GM19238 (cell line): ENCODE data around the gene EPB41L4B.

Experiments
- DNase-seq: peaks from one replicate; pipeline ENCODE4 v3.0.0; 2011; ENCODE audit warnings: low spot score; ENCODE audit not compliant: insufficient read length

EPB41L4B gene

DNA sequence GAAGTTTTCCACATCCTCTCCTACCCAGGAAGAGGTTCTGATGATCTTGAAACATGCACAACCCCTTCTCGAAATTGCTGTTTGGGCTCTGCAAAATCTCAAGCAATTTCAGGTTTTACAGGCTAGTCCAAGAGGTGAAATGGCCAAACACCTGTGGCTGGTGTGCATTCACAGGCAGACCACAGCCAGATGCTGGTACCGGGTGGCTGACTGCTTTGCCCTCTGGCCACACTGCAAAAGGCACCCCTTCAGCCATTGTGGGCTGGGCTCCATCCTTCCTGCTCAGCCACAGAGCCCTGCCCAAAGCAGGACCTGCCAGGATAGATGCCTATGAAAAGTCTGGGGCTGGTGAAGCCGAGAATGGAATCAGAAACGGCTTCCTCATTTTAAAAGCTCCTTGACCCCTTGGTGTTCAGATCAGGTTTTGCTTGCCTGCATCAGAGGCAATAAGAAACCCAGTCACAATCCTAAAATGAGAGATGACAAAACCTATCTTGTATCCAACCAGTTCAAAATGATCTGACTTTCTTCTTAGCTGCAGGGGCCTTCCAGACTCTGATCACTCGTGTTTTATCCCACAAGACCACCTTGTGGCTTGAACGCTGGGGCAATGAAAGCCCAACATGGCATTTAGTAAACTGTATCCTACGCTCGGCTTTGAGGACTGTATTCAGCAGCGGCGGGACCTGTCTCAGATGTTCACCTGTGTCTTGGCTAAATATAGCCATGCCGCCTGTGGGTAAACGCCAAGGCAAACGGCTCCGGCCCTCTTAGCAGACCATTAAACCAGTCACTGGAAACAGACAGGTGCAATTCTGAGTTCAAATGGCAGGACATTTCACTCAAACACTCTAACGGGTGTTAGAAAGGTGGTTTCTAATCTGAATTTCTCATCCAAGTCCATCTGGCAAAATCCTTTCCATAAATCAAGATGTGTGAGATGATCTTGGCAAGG, 49.6 kb downstream of the EPB41L4B start:
- DNase-seq: no peak

DNA sequence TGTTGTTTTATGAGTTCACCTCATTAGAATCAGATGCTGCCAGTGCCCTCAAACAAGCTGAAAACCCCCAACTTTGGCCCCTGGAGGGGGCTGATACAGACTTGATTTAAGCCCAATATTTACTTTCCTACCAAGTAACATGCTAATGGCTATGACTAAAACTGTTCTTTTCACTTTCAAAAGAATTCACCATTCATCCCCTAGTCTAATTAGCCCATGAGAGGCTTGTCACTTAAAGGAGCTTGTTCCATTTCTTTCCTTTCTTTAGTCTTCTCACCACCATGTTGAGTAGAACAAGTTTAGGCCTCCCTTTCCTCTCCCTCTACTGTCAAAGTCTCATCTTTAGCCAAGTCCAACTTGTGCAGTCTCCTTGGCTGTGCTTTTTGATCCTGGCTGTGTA, 50.4 kb downstream of the EPB41L4B start:
- DNase-seq: no peak

DNA sequence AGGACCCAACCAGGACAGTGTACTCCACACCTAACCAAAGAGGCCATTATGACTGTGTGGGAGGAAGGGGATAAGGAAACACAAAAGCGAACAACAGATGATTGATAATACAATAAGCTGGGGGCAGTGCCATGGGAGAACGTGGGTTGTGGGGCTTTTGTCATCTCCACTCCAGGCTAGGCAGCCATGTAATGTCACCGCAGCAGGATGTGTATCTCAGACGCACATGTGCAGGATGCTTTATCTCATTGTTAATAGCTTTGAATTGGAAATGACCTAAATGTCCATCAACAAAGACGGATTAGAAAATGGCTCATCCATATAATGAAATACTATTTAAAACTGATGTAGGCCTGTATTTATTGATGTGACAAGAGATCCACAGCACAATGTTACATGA, 51.0 kb downstream of the EPB41L4B start:
- no peak for DNase-seq

DNA sequence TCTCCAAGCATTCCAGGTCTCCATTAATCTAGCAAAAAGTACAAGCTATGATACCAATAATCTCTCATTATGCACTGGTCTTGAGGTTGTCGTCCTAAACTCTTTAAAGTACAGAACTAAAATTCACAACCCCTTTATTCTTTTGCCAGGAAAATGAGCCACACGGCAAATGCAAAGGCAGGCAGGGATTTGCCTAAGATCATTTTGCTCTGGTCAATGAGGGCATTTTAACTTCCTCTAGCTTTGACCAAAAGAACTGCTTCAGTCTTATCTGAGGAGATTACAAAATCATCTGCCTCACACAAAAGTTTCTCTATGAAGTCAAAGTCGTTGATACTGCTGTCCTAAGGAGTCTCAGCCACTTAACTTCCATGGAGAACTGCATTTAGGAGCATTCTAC, 51.8 kb downstream of the EPB41L4B start:
- no peak for DNase-seq

DNA sequence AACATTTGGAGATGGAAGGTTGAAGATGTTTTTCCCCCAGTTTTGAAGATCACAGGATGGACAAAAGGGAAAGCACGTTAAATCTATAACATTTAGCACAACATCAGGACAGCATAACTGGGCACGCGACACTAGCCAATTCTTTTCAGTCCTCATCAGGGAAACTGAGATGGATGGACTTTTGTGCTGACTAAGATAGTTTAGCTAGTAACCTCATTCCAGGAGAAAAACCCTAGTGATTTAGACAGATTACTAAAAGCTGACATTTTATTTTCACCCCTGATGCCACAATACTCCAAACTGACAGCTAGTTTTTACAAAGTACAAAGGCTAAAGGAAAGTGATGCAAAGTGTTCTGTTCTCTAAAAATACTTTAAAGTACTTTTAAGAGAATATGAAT, 53.3 kb downstream of the EPB41L4B start:
- no peak for DNase-seq

DNA sequence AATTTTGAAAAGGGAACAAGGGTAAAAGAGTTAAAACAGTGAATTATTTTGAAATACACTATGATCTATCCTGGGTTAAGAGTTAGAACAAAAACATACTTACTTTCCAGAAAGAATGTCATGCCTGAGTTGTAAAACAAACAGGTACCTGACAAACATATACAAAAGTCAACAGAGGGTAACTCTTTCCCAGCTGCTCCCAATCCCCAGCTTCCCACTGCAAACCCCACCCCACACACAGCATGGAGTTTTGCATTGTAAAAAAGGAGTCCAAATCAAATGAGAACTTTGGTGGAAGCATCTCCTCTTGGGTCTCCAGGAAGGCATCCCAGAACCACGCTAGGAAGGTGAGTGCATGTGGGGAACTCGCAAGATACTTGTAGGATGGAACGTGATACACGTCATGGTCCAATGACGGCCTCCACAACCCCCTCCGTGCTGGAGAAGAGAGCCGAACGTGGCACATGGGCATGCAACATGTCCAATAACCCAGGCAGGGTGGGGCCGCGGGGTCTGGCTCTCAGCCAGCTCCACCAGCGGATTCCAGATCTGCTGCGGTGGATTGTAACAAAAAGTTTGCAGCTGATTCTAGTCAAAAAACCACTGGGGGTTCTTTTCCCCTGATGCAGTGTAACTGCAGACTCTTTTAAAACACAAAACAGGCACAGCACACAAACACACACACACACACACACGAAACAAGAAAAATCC, 55.8 kb downstream of the EPB41L4B start:
- DNase-seq: no peak

DNA sequence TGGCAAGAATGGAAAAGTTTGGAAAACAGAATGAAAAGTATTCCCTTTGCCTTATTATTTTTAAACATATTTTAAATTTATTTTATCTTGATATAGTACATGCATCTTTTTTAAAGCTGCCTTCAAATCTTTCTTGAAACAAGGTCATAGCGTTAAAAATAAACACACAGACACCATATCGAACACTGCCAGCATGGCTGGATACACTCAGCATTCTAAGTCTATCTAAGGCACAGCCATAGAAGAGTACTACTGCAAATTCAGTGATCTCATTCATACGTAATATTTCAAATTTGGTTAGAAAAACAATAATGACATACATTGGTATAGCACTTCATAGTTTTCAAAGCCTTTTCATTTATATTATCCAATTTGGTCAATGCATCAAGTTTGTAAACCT, 57.5 kb downstream of the EPB41L4B start:
- no peak for DNase-seq

DNA sequence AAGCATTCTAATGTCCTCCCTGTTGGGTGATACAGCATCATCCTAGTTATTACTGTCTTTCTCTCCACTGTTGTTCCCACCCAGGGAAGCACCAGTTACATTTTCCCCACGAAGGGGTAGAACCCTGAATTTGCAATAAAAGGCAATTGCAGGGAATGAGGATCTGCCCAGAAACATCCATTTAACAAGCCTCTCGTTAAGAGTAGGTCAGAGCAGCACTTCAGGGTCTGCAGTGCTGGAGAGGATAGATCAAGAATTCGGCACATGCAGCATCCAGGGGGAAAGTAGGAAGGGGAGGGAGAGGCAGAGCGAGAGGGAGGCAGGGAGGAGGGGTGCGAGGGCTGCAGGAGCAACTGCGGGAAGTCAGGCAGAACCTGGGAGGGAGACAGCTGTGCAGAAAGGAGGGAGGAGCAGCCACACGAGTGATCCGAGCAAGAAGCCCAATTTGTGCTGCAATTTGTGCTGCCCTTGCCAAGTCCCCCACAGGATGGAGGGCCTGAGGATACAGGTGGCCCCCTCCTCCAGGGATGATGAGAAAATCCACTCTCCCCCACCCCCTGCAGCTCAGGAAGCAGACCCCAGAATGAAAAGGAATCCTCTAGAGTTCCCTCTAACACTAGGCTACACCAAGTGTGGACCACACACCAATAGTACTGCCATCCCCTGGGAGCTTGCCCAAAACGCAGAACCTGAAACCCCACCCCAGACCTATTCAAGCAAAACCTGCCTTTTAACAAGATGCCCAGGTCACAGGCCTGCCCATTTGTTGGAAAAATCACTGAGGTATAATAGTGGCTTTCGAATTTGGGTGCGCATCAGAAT, 62.2 kb downstream of the EPB41L4B start:
- no peak for DNase-seq

DNA sequence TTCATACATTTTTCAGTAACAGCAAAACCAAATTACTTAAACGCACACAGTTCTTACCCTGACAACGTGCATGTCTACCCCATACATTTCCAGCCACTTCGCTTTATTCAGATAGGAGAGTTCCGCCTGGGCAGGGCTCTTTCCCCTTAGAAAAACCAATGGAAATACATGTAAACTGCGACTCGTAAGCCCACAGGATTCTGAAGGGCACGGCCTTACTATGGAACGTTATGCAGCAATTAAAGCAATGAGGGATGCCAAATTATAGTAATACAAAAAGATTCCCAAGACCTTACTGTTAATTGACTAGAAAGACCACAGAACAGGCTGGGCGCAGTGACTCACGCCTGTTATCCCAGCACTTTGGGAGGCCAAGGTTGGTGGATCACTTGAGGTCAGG, 64.5 kb downstream of the EPB41L4B start:
- DNase-seq: no peak

DNA sequence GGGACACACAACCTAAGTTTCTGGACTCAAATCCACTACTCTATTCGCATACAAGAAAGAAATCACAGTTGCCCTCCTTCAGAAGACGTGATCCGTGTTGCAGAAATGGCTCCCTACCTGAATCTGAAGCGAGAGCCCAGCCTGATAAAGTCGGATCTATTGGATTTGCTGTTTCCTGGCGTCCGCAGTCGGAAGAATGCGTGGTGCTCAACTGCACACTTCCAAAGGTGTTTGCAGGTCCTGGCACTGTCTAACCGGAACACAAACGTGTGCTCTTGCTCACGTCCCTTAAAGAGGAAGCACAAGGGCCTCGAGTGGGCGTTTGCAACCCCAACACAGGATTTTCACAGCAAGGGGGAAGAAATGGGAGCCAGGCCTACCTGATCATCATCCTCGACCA, 65.5 kb downstream of the EPB41L4B start:
- no peak for DNase-seq

DNA sequence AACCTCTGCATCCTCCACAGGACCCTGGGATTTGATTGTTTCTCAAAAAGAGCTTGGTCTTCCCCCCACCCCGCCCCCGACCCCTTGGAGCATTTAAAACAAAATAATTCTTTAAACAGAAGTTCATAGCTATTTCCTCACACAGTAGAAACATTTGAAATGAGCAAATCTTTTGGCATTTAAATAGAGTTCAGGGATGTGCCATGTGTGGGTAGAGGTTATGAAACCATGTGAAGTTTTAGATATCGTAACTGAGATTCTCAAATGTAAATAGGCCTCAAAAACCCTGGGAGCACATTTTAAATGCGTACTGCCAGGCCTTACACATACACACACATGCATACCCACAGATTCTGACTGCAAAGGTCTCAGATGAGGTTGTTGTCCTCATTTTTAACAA, 66.5 kb downstream of the EPB41L4B start:
- DNase-seq: no peak

DNA sequence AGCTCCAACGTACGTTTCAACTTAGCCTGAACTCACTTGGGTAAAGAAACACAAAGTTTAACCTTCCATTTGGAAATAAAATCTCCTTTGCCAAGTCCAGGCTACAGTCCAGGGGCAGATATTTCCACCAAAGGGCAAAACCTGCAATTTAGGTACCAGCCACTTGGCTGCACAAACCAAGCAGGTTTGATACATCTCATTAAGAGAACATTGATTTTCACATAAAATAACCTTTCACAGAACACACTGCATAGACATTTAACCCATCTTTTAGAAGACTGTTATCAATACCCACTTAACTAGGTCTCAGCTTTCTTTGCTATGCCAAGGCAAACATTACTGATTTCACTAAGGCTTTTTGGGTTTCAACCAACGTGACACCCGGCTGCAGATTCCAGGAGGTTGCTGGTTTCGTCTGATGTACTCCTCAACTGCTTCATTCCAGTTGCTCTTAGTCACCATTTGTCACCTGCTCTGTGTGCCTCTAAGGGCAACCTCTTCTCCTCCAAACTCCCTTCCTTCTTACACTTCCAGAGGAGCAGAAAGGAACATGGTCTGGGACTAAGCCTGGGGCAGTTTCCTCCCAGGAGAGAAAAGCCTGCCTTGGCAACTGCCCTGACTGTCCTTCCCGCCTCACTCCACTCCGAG, 67.1 kb downstream of the EPB41L4B start:
- DNase-seq: no peak

DNA sequence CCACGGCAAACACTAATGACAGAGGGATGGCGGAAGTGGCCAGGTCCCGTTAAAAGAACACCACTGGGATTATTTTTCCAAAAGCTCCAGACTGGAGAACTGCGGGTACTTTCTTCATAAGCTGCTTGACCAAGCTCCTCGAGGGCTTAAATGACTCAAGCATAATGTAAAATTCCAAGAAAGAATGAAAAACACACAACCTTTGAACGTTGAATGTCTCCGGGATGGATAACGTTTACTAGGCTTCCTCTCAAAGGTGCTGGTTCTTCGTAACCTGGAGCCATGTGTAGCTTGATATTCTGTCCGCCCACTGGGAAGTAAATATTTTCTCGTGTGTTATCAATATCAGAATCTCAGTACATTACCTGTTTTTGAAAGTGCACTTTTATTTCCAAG, 67.6 kb downstream of the EPB41L4B start:
- no peak for DNase-seq

DNA sequence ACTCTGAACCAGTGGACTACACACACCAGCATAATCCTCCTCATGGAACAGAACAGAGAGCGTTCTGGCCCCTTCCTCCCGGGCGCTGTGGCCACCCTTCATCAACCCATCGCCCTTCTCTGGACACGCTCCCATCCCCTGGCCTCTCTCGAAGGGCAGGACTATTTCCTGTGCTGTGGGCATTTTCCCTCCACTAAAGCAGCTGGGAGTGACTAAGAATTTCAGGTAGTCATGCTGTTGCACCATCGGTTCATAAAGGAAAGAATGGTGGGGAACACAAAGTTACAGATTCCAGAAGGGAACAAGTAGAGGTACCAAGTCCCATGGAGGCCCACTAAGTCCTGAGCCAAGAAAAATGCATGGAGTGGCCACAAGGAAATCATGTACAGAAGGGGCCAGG, 68.6 kb downstream of the EPB41L4B start:
- DNase-seq: no peak

DNA sequence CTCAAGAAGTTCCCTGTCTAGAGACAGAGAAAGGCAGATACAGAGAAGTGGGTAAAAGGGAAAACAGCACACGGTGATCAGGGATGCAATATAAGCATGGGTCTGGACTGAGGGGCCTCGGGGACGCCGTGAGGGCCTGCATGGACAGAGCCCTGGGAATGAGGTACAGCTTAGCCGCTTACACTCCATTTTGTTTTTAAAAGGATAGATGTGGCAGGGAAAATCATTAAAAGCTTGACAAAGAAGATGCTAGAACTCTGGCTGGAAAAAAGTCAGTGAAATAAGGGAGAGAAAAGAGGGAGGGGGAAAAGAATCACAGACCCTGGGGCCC, 69.1 kb downstream of the EPB41L4B start:
- DNase-seq: no peak

DNA sequence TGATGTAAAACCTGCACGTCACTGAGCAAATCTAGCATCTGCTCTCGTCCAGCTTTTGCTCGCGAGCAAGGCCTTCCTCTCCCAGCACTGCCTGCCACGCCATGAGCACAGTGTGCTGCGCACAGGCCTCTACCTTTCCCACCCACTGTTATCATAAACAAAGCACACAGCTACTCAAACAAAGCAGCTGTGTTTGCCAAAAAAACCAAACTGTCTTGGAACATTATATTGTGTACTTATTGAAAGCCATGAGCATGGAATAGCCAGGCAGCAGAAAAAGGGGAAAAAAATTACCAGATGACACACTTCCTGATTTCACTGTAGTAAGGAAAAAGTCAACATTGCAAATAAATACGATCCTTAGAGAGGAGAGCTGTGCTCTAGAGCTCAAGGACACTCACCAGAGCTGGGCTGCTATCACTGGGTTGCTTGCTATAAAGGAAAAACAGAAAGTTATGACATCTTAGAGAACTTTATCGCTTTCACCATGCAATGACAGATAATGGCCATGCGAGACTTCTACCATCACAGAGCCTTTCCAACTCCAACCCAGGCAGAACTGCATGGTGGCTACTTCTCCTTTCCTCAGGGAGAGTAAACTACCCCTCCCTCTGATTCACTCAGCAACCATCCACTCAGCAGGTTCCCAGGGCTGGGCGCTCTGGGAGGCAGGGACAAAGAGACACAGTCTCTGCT, 69.6 kb downstream of the EPB41L4B start:
- no peak for DNase-seq

DNA sequence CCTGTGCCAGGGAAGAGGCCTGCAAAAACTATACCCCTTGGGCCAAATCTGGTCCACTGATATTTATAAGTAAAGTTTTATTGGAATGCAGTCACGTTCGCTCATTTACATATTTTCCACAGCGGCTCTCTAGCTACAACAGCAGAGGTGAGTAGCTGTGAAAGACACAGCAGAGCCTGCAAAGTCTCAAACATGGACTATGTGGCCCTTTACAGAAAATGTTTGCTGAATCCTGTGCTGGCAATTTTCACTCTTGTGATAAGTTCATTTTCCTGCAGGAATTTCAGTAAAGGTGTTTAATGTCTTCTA, 70.1 kb downstream of the EPB41L4B start:
- DNase-seq: no peak

DNA sequence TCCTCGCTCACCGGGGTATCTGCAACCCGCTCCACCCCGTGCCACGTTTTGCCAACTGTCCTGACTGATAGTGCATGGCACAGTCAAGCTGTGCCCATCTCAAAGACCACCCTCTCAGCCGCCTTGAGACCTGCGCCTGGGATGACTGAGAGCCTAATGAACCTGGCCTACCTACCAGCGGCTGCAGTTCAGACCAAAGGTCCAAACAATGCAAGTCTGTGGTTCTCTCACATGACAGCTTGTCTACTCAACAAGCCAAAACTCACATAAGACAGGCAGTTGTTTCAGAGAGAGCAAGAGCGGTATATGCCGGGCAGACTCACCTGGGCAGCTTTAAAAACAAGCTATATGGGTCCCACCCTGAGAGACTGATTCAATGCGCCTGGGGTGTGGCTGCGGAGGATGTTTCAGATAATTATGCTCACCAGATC, 70.5 kb downstream of the EPB41L4B start:
- no peak for DNase-seq

DNA sequence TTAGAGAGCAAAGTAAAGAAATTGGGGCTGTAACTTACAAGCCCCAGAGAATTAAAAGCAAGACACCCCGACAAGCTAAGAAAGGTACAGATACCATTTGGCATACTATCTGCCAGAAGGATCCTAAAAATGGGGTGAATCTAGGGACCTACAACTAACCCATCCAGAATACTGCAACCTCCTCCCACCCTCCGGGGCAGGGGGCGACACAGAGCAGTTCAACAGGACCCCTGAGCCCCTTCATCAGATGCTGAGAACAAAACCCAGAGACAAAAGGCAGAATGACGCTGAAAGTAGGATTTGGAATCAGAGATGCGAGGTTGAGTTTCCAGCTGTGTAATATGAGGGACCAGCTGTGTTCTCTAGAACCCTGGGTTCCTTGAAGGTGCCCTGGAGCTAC, 71.2 kb downstream of the EPB41L4B start:
- no peak for DNase-seq

DNA sequence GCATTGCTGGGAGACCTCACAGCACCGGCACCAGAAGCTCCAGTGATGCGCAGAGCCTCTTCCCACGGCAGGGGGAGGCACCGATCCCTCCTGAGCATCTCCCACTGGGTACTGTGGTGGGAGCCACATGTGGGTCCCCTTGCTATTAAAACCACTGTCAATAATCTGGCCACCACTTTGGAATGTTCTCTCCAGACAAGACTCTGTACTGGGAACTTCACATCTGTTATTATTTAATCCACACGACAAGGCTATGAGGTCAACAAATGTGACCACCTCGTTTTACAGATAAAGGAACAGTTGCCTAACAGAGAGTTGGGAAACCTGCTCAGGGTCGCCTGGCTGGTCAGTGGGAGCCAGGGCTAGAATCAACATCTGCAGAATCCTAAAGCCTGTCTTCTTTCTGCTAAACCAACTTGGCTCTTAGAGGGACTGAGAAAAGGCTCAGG, 72.7 kb downstream of the EPB41L4B start:
- no peak for DNase-seq

DNA sequence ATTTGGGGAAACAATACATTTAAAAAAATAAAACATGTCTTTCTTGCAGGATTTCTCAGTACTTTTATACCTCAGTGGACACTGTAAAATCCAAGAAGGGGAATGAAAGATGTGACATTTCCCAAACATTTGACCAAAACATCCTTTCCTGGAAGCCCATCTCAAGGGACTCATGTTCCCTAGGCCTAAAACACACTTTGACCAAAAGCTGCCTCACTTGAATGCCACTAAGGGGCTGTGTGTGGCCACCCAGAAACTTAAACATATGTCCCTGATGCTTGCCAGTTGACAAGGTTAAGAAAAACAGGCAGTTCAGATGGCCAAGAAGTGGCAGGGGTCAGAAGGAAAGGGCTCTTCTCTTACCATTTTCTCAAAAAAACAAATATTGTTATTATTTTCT, 73.6 kb downstream of the EPB41L4B start:
- no peak for DNase-seq
